BE2C (cell line): ENCODE measurements around the gene DBNDD1.

Experiments used
- DNase-seq: peaks from one replicate; pipeline ENCODE4 v3.0.0-alpha.2; 2020
- H3K27me3 ChIP-seq: fragments of 250-450 bp; sonication (Bioruptor Pico); 2 replicates; pipeline ENCODE4 v1.5.1; 2020; ENCODE audit warnings: mild to moderate bottlenecking
- H3K36me3 ChIP-seq: fragments of 250-450 bp; sonication (Bioruptor Pico); 2 replicates; pipeline ENCODE4 v1.5.1; 2020; ENCODE audit warnings: mild to moderate bottlenecking
- H3K4me1 ChIP-seq: fragments of 250-450 bp; sonication (Bioruptor Pico); 2 replicates; pipeline ENCODE4 v1.5.1; 2020
- H3K4me3 ChIP-seq: 2 replicates; pipeline ENCODE4 v1.5.1; 2011; ENCODE audit warnings: low read depth, low read length
- H3K9me3 ChIP-seq: fragments of 250-450 bp; sonication (Bioruptor Pico); 2 replicates; pipeline ENCODE4 v1.5.1; 2020
- TF ChIP-seq, protein P1 (sequence below): IDR thresholded peaks from 2 replicates; pipeline ENCODE4 v1.5.1; 2012; ENCODE audit warnings: mild to moderate bottlenecking, low read depth, low read length

Gene DBNDD1

DNA sequence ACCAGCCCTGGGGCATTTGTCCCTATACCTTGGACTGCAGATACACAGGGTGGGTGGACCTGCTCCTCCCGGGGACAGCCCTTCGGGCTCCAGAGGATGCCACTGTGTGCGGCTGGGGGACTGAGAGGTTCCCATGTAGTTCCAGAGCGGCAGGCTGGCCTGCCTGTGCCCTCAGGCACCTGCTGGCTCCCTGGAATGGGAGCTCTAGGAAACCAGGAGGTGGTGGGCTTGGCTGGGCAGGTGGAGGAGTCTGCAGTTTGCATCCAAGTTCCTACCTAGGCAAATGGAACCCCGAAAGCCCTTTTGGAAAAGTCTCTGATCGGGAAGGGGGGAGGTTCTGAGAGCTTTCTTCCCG, 982 bp downstream of the DBNDD1 start:
- Histone ChIP-seq H3K4me1 (peaks cover 17% of the 10 kb centered on the region), H3K4me3 (peak overlapping the region; percentile 66)
- TF ChIP-seq, protein P1, sequence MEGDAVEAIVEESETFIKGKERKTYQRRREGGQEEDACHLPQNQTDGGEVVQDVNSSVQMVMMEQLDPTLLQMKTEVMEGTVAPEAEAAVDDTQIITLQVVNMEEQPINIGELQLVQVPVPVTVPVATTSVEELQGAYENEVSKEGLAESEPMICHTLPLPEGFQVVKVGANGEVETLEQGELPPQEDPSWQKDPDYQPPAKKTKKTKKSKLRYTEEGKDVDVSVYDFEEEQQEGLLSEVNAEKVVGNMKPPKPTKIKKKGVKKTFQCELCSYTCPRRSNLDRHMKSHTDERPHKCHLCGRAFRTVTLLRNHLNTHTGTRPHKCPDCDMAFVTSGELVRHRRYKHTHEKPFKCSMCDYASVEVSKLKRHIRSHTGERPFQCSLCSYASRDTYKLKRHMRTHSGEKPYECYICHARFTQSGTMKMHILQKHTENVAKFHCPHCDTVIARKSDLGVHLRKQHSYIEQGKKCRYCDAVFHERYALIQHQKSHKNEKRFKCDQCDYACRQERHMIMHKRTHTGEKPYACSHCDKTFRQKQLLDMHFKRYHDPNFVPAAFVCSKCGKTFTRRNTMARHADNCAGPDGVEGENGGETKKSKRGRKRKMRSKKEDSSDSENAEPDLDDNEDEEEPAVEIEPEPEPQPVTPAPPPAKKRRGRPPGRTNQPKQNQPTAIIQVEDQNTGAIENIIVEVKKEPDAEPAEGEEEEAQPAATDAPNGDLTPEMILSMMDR, result no peak

DNA sequence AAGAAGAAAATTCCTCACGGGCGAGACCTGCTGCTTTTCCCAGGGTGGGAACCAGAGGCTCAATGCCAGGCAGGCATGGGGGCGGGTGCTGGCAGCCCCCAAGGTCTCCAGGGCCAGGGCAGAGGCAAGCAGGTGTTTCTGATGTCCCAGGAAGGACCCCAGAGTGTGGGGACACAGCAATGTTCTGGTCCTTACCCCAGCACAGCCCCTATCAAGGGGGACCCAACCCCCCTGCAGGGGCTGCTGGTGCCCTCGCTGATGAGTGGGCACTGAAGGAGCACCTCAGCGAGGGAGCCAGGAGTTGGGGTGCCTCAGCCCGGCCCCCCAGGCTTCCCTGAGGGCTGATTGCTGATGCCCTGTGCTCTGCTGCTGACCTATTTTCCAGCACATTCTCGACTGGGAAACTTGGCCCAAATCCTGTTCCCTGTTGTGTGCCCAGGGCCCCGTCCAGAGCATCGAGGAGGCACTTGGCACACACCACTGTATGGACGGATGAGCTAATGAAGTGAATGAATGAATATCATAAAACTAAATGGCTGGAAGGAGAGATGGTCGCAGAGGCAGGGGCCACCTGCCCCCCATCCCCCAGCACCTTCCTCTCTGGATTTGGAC, 2.8 kb downstream of the DBNDD1 start:
- Histone ChIP-seq H3K36me3 (peaks cover 1% of the 10 kb centered on the region; the same call in 1 of the 2 replicates), H3K4me3 (no peak overlapping the region), H3K27me3 (no peaks in the 10 kb centered on the region), H3K9me3 (no peaks in the 10 kb centered on the region; the same call in 1 of the 2 replicates), H3K4me1 (peaks cover 12% of the 10 kb centered on the region)
- TF ChIP-seq, protein P1, result no peak
- no peak for DNase-seq

More for the DNA sequence above, 982 bp downstream of the DBNDD1 start:
- no peaks in the 10 kb centered on the region for H3K27me3 ChIP-seq
- no peaks in the 10 kb centered on the region for H3K36me3 ChIP-seq
- DNase-seq, result no peak
- no peaks in the 10 kb centered on the region; the same call in 1 of the 2 replicates for H3K9me3 ChIP-seq

DNA sequence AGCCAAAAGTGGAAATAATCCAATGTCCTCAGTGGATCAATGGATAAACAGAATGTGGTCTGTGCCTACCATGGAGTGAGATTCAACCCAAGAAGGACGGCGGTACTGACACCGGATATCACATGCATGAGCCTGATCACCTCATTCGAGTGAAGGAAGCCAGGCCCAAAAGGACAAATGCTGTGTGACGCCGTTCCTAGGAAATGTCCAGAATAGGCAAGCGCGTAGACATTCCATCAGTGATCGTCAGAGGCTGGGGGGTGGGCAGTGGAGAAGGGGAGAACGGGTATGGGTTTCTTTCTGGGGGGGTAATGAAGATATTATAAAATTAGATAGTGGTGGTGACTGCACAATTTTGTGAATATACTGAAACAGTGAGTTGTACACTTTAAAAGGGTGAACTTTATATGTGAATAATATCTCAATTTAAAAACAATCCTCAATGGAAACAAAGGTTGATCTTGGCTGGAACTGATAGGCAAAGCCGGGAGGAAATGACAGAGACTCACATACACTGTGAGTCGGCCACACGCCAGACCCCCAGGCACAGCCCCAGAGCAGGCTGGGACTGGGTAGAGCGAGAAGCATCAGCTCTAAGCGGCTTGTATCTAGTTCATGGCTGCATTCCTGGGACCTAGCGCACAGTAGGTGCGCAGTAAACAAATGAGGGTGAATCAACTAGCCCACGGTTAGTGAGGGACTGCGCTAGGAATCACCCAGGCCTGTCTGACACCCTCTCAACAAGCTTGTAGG, 3.5 kb downstream of the DBNDD1 start:
- Histone ChIP-seq H3K9me3 (no peaks in the 10 kb centered on the region; the same call in 1 of the 2 replicates), H3K4me3 (no peak overlapping the region), H3K36me3 (peaks cover 4% of the 10 kb centered on the region; the same call in 1 of the 2 replicates), H3K27me3 (no peaks in the 10 kb centered on the region), H3K4me1 (peaks cover 12% of the 10 kb centered on the region)
- TF ChIP-seq, protein P1, result no peak
- no peak for DNase-seq

DNA sequence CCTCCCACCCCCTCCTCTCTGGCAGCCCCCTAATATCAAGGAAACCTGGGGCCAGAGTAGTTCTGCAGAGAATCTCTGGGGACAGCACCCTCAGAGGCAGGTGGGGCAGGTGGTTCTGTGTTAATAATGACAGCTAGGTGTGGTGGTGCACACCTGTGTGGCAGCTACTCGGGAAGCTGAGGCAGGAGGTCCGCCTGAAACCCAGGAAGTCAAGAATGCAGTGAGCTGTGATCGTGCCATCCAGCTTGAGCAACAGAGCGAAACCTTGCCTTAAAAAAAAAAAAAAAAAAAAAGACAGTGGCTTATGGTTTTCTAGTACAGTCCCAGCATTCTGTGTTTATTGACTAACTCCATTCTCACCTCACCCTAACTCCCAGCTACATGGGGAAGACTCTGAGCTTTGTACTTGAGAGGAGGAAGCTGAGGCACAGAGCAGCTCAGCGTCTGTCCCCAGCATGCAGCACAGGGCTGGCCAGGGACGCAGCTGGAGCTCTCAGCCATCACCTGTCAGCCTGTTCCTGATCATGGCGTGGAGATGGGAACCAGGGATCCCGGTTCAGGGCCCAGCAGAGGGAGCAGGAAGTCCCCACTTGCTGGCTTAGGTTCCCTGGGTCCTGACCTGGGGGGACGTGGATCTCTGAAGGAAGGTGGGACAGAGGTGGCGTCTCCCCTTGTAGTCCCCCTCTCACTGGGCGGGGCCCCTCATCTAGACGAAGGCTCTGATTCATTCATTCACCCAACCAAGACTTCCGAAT, 6.1 kb downstream of the DBNDD1 start:
- Histone ChIP-seq H3K27me3 (no peaks in the 10 kb centered on the region), H3K4me3 (no peak overlapping the region), H3K4me1 (peaks cover 10% of the 10 kb centered on the region), H3K36me3 (peaks cover 4% of the 10 kb centered on the region; the same call in 1 of the 2 replicates), H3K9me3 (no peaks in the 10 kb centered on the region; the same call in 1 of the 2 replicates)
- TF ChIP-seq, protein P1, result no peak
- no peak for DNase-seq

DNA sequence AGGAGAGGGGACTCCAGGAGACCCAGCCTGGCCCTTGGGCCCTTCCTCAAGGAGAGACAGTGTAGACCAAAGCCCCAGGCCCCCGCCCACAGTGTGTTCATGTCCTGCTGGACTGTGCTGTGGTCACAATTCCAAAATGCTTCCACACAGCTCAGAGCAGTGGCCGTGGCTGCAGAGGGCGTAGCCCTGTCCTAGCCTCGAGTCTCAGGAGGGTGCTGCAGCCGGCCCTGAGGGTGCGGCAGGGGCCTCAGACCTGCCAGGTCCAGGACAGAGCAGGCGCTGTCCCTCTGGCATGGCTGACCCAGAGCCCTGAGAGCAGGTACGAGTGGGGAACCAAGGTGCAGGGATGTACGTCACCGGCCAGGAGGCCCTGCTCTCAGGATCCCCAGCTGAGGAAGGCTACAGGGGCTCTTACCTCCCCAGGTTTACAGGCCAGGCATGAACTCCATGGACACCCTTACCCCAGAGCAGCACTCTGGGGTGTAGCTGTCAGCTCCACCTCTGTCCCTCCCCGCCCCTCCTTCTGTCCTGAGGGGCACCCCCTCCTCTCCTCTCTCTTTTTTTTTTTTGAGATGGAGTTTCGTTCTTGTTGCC, 7.3 kb downstream of the DBNDD1 start:
- H3K27me3 ChIP-seq, result no peaks in the 10 kb centered on the region
- H3K4me3 ChIP-seq, result no peak overlapping the region
- TF ChIP-seq, protein P1, result no peak
- DNase-seq, result no peak
- peaks cover 10% of the 10 kb centered on the region for H3K4me1 ChIP-seq
- H3K36me3 ChIP-seq, result peaks cover 4% of the 10 kb centered on the region; the same call in 1 of the 2 replicates
- no peaks in the 10 kb centered on the region; the same call in 1 of the 2 replicates for H3K9me3 ChIP-seq
